ACHN (cell line): ENCODE data around the gene ADAM12.

Experiments
- DNase-seq: peaks from one replicate; pipeline ENCODE4 v3.0.0-alpha.2; 2015
- in situ Hi-C: cut with HindIII; loops from 2 replicates; pipeline ENCODE4 v1.10.0; 2017; ENCODE audit warnings: low sequenced_read_pairs, low pct_ligation_motif_present, low pct_unique_long_range_greater_than_20kb

ADAM12 gene

GRCh38 chr10:126288547-126289493 is 99.5 kb downstream of the ADAM12 start:
- DNase-seq, result no peak
- in situ Hi-C loops, result no loop called here

- in situ Hi-C loops, result no loop called here
- no peak for DNase-seq
These were observed 102.0 kb downstream of the ADAM12 start for GRCh38 chr10:126286256-126286780.

DNA sequence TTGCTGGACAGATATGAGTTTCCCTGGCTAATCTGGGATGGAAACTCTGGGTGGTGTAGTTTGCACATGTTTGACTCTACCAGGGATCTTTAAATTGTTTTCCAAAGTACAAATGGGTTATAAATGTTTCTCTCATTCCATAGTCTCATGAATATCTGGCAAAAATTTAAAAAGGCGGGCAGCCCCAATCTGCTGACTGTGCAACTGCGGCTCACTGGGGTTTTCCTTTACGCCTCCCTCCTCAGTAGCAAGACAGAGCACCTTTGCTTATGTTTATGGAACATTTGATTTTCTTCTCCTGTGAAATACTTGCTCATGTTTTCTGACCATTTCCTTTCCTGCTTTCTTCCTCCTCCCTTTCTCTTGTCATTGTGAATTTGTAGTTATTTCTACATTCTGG is 105.0 kb downstream of the ADAM12 start:
- no peak for DNase-seq
- in situ Hi-C loops, result no loop called here

GRCh38 chr10:126278851-126279250 is 109.4 kb downstream of the ADAM12 start:
- no peak for DNase-seq
- in situ Hi-C loops, result no loop called here

DNA sequence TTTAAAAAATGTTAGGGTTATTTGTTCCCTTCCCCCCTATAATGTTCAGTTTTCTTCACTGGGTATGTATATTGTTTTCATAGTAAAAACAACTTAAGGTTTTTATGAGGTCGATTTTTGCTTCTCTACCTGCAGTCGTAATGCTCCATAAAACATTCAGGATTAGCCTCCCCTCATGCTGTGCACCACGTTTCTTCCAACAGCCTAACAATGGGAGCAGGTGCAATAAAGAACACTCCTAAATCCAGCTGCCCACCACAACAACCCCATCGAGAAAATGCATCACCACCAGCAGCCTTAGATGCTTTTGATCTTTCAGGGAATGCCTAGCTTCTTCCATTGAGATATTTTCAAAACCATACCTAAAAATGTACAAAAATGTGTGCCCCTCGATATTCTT is 111.1 kb downstream of the ADAM12 start:
- in situ Hi-C loops, result no loop called here
- no peak for DNase-seq

GRCh38 chr10:126272526-126272925 is 115.8 kb downstream of the ADAM12 start:
- in situ Hi-C loops, result no loop called here
- DNase-seq, result no peak

- no peak for DNase-seq
- in situ Hi-C loops, result no loop called here
These were observed 118.2 kb downstream of the ADAM12 start for GRCh38 chr10:126270111-126270510.

- DNase-seq, result no peak
- in situ Hi-C loops, result no loop called here
These were observed 120.0 kb downstream of the ADAM12 start for GRCh38 chr10:126268013-126268920.

DNA sequence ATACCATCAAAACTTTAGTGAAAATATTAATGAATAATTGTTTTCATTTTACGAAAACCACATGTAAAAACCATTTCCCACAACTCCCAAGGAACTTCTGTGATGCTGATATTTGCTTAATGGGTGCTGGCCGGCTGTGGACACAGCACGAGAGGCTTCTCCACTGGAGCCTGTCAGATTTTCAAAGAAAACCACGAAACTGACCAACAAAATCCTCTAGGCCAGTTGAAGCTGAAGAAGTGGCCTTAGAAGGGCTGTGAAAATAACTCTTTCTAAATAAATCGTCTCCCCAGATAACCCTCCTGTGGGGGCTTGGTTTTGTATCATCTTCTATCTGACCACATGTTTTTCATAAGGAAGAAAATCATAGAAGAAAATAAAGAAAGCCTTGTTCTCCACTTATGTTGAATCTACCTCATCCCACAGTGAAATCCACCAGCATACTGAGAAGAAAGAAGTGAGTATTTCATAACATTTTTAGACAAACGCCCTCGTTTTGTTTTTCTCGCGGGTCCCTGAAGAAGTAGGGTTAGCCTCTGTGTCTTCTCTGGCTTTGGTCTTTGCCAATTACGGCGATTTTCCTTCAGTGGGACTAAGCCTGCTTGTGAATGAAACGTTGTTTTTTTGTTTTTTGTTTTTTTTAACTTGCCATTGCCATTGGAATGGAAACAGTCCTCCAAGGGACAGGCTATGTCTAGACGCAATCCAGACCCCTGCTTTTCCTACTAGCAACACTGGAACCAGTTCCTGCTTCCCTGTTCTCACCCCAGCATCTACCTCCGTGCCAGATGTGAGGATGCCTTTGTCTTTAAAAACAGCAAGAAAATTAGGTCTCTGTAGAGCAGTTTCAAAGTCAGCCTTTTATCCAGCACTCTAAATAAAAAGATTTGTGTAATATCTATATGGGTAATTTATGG is 123.9 kb downstream of the ADAM12 start:
- DNase-seq, result no peak
- in situ Hi-C loops, result no loop called here

- in situ Hi-C loops, result no loop called here
- no peak for DNase-seq
These were observed 125.1 kb downstream of the ADAM12 start for GRCh38 chr10:126263006-126263676.

DNA sequence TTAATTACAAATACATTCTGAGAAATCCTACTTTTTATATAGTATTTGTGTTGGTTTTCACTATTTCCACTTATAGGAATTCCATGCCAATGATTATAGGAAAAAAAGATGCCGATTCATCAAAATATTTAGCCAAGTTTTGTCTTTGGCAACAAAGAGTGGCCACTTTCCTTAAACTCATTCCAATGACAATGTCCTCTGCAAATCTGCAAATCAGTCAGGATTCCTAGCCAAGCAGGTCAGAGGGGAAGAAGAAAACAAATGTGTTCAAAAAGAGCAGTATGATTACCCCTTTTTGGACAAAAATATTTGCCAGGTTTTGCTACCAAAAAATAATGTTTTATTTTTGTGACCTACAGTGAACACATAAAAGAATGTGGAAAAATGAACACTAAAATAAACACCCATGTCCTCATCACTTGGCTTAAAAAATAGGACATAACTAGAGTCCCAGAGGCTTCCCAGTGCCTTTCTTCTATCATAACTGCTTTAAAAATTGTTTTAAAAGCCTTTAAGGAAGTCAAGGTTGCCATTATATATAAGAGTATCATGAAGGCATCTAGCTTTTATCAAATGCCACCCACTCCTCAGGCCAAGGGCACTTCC is 125.9 kb downstream of the ADAM12 start:
- in situ Hi-C loops, result no loop called here
- no peak for DNase-seq

- DNase-seq, result no peak
- in situ Hi-C loops, result no loop called here
These were observed 128.4 kb downstream of the ADAM12 start for GRCh38 chr10:126259760-126260479.

DNA sequence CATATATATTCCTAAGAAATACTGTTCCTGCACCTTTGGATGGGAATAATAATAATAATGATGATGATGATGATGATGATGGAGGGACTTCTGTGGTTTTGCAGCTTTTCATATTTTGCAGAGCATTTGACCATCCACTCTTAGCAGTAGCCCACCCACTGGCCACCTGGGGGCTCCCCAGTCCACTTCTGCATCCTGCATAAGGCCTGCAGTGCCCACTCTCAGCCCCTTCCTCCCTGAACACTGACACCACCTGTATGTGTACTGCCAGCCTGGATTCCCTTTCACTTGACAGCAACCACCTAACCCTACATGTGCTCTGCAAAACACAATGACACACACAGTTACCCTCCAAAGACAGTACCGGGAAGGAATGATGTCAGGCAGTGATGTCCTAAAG is 131.4 kb downstream of the ADAM12 start:
- DNase-seq, result no peak
- in situ Hi-C loops, result no loop called here

DNA sequence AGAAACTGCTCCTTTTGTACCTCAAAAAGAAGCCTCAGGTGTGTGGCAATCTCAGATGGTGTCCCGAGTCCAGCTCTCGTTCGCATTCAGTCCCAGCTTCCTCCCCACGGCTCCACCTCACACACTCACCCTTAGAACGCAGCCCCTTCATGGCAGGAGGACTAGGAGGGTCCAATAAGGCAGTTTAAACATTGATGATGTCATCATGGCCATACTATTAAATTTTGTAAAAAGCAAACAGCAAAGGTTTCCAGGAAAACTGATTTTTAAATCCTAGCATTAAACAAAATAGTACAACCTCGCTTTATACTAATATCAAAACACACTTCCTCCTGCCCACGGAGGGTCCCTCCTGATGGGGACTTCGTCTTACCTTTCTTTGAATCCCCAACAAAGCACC is 133.0 kb downstream of the ADAM12 start:
- DNase-seq, result no peak
- in situ Hi-C loops, result no loop called here

DNA sequence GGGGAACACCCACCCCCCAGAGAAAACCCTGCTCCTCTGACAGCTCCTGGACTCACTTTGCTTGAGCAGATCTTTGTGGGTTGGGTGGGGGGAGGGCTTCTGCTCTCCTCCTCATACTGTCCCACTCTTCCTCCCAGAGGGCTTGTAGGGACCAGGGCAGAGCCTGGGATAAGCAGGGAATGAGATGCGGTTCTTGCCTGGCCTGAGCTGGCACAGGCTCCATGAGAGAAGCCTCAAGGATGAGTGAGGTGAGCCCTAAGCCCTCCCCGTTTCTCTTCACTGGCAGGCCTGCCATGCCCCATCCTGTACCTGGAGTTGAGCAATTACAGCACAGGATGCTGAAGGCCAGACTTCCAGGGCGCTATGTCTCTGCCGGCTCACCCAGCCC is 134.7 kb downstream of the ADAM12 start:
- no peak for DNase-seq
- in situ Hi-C loops, result no loop called here

- in situ Hi-C loops, result no loop called here
- DNase-seq, result peak; percentile 57
These were observed 135.2 kb downstream of the ADAM12 start for GRCh38 chr10:126252884-126253610.
